GM10266 (cell line): ENCODE data around the gene CEP70.

Experiments used
- DNase-seq: peaks from one replicate; pipeline ENCODE4 v3.0.0; 2012; ENCODE audit errors: extremely low spot score
- TF ChIP-seq, protein P1 (sequence below): IDR thresholded peaks from 2 replicates; pipeline ENCODE4 v1.5.1; 2012; ENCODE audit warnings: mild to moderate bottlenecking, low read depth; ENCODE audit not compliant: control insufficient read depth, insufficient read depth; ENCODE audit errors: missing control alignments

Gene CEP70, protein sequence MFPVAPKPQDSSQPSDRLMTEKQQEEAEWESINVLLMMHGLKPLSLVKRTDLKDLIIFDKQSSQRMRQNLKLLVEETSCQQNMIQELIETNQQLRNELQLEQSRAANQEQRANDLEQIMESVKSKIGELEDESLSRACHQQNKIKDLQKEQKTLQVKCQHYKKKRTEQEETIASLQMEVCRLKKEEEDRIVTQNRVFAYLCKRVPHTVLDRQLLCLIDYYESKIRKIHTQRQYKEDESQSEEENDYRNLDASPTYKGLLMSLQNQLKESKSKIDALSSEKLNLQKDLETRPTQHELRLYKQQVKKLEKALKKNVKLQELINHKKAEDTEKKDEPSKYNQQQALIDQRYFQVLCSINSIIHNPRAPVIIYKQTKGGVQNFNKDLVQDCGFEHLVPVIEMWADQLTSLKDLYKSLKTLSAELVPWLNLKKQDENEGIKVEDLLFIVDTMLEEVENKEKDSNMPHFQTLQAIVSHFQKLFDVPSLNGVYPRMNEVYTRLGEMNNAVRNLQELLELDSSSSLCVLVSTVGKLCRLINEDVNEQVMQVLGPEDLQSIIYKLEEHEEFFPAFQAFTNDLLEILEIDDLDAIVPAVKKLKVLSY

DNA sequence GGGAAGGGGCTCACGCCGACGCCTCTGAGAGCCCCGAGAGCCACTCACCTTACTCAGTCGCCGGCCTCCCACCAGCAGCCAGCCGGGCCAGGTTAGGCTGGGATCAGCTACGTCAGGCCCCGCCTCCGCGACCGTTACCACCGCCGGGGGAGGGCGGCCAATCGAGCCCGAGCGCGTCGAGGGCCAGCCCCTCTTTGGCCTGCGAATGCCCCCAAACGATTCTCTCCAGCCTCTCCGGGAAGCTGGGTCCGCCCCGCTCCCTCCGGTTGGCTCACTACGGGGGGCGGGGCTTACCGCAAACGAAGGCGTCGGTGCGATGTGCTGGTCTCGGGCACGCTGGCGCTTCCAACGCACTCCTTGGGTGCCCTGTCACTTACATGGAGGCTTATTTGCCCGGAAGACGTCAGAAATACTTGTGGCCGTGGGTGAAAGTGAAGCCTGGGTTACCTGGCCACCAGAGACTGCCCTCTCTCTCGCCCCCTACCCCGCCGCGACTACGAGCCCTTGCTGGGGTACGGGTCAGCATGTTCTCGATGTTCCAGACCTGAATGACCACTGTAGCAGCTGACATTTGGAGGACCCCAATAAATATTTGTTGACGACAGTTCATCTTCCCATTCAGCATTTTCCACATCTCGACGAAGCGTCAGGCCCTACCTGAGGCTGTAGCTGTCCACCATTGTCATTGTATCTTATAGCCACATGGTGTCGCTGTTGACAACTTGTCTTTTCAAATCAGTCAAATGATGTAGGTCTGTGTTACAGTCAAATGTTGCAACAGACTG, at the start of gene CEP70:
TSS of gene CEP70 (minus strand) at position 111 of the 785 bp plus-strand sequence. CDS start 21,333 bp downstream, outside the sequence.
- DNase-seq: peak; percentile 80

DNA sequence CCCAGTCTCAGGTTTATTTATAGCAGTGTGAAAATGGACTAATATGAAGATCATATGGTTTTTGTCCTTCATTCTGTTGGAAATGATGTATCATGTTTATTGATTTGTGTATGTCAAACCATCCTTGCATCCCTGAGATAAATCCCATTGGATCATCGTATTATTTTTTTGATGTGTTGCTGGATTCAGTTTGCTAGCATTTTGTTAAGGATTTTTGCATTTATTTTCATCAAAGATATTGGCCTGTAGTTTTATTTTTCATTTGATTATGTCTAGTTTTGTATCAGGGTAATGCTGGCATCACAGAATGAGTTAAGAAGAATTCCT, 48.8 kb upstream of the CEP70 start:
- DNase-seq: no peak
- TF ChIP-seq, protein P1, sequence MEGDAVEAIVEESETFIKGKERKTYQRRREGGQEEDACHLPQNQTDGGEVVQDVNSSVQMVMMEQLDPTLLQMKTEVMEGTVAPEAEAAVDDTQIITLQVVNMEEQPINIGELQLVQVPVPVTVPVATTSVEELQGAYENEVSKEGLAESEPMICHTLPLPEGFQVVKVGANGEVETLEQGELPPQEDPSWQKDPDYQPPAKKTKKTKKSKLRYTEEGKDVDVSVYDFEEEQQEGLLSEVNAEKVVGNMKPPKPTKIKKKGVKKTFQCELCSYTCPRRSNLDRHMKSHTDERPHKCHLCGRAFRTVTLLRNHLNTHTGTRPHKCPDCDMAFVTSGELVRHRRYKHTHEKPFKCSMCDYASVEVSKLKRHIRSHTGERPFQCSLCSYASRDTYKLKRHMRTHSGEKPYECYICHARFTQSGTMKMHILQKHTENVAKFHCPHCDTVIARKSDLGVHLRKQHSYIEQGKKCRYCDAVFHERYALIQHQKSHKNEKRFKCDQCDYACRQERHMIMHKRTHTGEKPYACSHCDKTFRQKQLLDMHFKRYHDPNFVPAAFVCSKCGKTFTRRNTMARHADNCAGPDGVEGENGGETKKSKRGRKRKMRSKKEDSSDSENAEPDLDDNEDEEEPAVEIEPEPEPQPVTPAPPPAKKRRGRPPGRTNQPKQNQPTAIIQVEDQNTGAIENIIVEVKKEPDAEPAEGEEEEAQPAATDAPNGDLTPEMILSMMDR: no peak

More for the DNA sequence above, at the start of gene CEP70:
- TF ChIP-seq, protein P1: peak; percentile 91

DNA sequence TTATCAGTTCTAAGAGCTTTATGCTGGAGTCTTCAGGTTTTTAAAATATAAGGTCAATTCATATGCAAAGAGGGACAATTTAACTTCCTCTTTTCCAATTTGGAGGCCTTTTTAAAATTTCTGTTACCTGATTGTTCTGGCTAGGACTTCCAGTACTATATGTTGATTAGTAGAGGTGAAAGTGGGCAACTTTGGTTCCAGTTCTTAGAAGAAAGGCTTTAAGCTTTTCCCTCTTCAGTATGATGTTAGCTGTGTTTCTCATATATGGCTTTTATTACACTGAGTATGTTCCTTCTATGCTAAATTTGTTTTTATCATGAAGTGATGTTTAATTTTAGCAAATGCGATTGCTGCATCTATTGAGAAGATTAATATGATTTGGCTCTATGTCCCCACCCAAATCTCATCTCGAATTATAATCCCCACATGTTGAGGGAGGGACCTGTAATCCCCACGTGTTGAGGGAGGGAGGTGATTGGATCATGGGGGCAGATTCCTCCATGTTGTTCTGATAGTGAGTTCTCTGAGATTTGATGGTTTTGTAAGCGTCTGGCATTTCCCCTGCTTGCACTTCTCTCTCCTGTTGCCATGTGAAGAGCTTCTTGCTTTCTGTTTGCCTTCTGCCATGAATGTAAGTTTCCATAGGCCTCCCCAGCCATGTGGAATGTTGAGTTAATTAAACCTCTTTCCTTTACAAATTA, 48.3 kb upstream of the CEP70 start:
- DNase-seq: no peak
- TF ChIP-seq, protein P1: no peak

DNA sequence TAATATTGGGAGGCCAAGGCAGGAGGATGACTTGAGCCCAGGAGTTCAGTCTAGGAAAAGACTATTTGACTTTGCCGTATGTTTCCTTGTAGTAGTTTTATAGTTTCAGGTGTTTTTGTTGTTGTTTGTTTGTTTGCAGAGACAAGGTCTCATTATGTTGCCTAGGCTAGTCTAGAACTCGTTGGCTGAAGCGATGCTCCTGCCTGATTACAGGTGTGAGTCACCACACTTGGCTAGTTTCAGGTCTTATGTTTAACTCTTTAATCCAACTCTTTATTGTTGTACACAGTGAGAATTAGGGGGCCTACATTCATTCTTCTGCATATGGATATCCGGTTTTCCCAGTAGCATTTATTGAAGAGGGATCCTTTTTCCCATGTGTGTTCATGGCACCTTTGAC, 46.5 kb upstream of the CEP70 start:
- DNase-seq: no peak
- TF ChIP-seq, protein P1: no peak

DNA sequence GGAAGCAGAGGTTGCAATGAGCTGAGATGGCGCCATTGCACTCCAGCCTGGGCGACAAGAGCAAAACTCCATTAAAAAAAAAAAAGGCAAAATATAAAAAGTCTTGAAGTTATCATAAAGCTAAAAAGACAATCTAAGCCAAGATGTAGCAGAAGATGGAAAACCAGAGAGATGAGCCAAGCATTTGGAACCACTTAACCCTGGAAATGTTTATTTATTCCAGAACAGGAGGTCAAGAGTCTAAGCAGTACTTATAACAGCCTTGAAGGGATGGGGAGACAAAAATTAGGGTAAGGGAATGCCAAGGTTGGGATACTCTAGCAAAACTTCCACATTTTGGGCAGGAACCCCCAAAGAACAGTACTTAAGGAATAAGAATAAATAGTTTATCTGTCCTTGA, 44.6 kb upstream of the CEP70 start:
- no peak for DNase-seq
- TF ChIP-seq, protein P1: no peak

DNA sequence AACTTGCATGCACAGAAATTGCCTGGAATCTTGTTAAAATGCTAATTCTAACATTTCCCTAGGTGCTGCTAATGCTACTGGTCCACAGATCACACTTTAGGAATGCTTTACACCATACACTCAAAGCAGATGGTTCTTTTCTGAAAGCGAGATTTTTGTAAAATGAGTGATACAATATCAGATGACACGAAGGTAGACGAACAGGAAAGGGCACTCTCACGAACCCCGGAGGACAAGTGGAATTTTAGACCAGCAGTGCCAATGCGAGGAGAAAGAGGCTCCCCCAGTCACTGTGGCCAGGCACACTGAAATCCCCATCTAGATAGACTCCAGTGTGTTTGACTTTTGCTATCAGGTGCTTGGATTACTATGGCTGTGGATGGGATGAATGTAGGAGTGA, 35.5 kb upstream of the CEP70 start:
- no peak for DNase-seq
- TF ChIP-seq, protein P1: no peak
